HG03521 (cell line): ENCODE data around the gene DHX15.
"Not testable (repeated sequence)": the region's sequence is repeated elsewhere in the genome, so short reads cannot be mapped to it uniquely, and the experiment has no call there.

ENCODE experiments used
- ATAC-seq: cut with Tn5 transposase; IDR thresholded peaks from one replicate; pipeline ENCODE4 v1.9.1; 2021; ENCODE audit warnings: mild to moderate bottlenecking, moderate library complexity; ENCODE audit not compliant: unreplicated experiment

The DHX15 gene

GRCh38 chr4:24550441-24551175, 33.7 kb downstream of the DHX15 start:
- no peak for ATAC-seq

GRCh38 chr4:24547979-24548378, 36.4 kb downstream of the DHX15 start:
- no peak for ATAC-seq

- no peak for ATAC-seq
These were observed 40.0 kb downstream of the DHX15 start for GRCh38 chr4:24544208-24544988.

- no peak for ATAC-seq
These were observed 47.3 kb downstream of the DHX15 start for GRCh38 chr4:24537025-24537424.

- ATAC-seq: no peak
These were observed 49.0 kb downstream of the DHX15 start for GRCh38 chr4:24535399-24535798.

- no peak for ATAC-seq
These were observed 51.0 kb downstream of the DHX15 start for GRCh38 chr4:24533364-24533763.

- no peak for ATAC-seq
These were observed 54.8 kb downstream of the DHX15 start for GRCh38 chr4:24529555-24529954.

- ATAC-seq: no peak
These were observed 57.0 kb downstream of the DHX15 start for GRCh38 chr4:24527371-24527770.

- ATAC-seq: no peak
These were observed 62.8 kb downstream of the DHX15 start for GRCh38 chr4:24521544-24521943.

GRCh38 chr4:24519649-24520048, 64.7 kb downstream of the DHX15 start:
- ATAC-seq: no peak

- ATAC-seq: no peak
These were observed 66.7 kb downstream of the DHX15 start for GRCh38 chr4:24517676-24518075.

- no peak for ATAC-seq
These were observed 67.4 kb downstream of the DHX15 start for GRCh38 chr4:24516926-24517325.

- no peak for ATAC-seq
These were observed 68.7 kb downstream of the DHX15 start for GRCh38 chr4:24515698-24516097.

GRCh38 chr4:24514808-24515207, 69.5 kb downstream of the DHX15 start:
- no peak for ATAC-seq

- ATAC-seq: no peak
These were observed 70.6 kb downstream of the DHX15 start for GRCh38 chr4:24513718-24514117.

- no peak for ATAC-seq
These were observed 72.8 kb downstream of the DHX15 start for GRCh38 chr4:24511371-24512063.

- ATAC-seq: no peak
These were observed 74.3 kb downstream of the DHX15 start for GRCh38 chr4:24510091-24510490.

- ATAC-seq: no peak
These were observed 75.8 kb downstream of the DHX15 start for GRCh38 chr4:24508541-24508940.

- ATAC-seq: no peak
These were observed 76.9 kb downstream of the DHX15 start for GRCh38 chr4:24507439-24507838.

- not testable (repeated sequence) for ATAC-seq
These were observed 81.3 kb downstream of the DHX15 start for GRCh38 chr4:24503090-24503489.

- no peak for ATAC-seq
These were observed 87.1 kb downstream of the DHX15 start for GRCh38 chr4:24497221-24497620.

GRCh38 chr4:24496597-24496996, 87.8 kb downstream of the DHX15 start:
- no peak for ATAC-seq
